WTC11 (cell line): Measurements from ENCODE around the gene TIGD1.

Experiments
- ARID4B ChIP-seq: sonication (generic); formaldehyde crosslinking; IDR thresholded peaks from 2 replicates; pipeline ENCODE4 v1.8.0; 2023; ENCODE audit warnings: missing genetic modification reagents, mild to moderate bottlenecking, borderline replicate concordance
- ATF1 ChIP-seq: sonication (generic); formaldehyde crosslinking; IDR thresholded peaks from 2 replicates; pipeline ENCODE4 v1.8.1; 2023; ENCODE audit warnings: mild to moderate bottlenecking, moderate library complexity, missing genetic modification reagents
- CBFB ChIP-seq: sonication (generic); formaldehyde crosslinking; IDR thresholded peaks from 2 replicates; pipeline ENCODE4 v1.8.1; 2022; ENCODE audit warnings: mild to moderate bottlenecking, low read depth, missing genetic modification reagents
- CREB1 ChIP-seq: sonication (generic); formaldehyde crosslinking; IDR thresholded peaks from 2 replicates; pipeline ENCODE4 v1.8.0; 2023; ENCODE audit warnings: mild to moderate bottlenecking, missing genetic modification reagents
- CREM ChIP-seq: sonication (generic); formaldehyde crosslinking; IDR thresholded peaks from 2 replicates; pipeline ENCODE4 v1.8.1; 2022; ENCODE audit warnings: mild to moderate bottlenecking, missing genetic modification reagents, moderate library complexity
- MYBL2 ChIP-seq: sonication (generic); formaldehyde crosslinking; IDR thresholded peaks from 2 replicates; pipeline ENCODE4 v1.8.1; 2023; ENCODE audit warnings: mild to moderate bottlenecking, moderate library complexity, missing genetic modification reagents
- RELA ChIP-seq: sonication (generic); formaldehyde crosslinking; IDR thresholded peaks from 2 replicates; pipeline ENCODE4 v1.8.1; 2022; ENCODE audit warnings: missing genetic modification reagents, mild to moderate bottlenecking, borderline replicate concordance
- SMAD3 ChIP-seq: sonication (generic); formaldehyde crosslinking; IDR thresholded peaks from 2 replicates; pipeline ENCODE4 v1.8.0; 2022; ENCODE audit warnings: missing genetic modification reagents, mild to moderate bottlenecking, borderline replicate concordance
- TEAD4 ChIP-seq: sonication (generic); formaldehyde crosslinking; IDR thresholded peaks from 2 replicates; pipeline ENCODE4 v1.8.0; 2022; ENCODE audit warnings: mild to moderate bottlenecking, missing genetic modification reagents
- USF2 ChIP-seq: sonication (generic); formaldehyde crosslinking; IDR thresholded peaks from 2 replicates; pipeline ENCODE4 v1.8.1; 2023; ENCODE audit warnings: mild to moderate bottlenecking, missing genetic modification reagents, moderate library complexity
- ZNF138 ChIP-seq: sonication (generic); formaldehyde crosslinking; conservative IDR thresholded peaks from 2 replicates; pipeline ENCODE4 v1.8.1; 2022; ENCODE audit warnings: mild to moderate bottlenecking, moderate library complexity, missing genetic modification reagents
- ZSCAN18 ChIP-seq: fragments of 250-450 bp; sonication (Bioruptor Pico); IDR thresholded peaks from 2 replicates; pipeline ENCODE4 v2.1.2; 2022; ENCODE audit warnings: mild to moderate bottlenecking, moderate library complexity
- TF ChIP-seq, protein P1 (sequence below): fragments of 200-600 bp; IDR thresholded peaks from 2 replicates; pipeline ENCODE4 v1.8.0; 2022; ENCODE audit warnings: antibody characterized with exemption
- TF ChIP-seq, protein P2 (sequence below): sonication (generic); formaldehyde crosslinking; IDR thresholded peaks from 2 replicates; pipeline ENCODE4 v1.8.0; 2022; ENCODE audit warnings: missing genetic modification reagents

GRCh38 chr2:232502511-232502910 lies 47.8 kb downstream of the TIGD1 start:
- TF ChIP-seq CBFB, result no peak
- TF ChIP-seq, protein P1, sequence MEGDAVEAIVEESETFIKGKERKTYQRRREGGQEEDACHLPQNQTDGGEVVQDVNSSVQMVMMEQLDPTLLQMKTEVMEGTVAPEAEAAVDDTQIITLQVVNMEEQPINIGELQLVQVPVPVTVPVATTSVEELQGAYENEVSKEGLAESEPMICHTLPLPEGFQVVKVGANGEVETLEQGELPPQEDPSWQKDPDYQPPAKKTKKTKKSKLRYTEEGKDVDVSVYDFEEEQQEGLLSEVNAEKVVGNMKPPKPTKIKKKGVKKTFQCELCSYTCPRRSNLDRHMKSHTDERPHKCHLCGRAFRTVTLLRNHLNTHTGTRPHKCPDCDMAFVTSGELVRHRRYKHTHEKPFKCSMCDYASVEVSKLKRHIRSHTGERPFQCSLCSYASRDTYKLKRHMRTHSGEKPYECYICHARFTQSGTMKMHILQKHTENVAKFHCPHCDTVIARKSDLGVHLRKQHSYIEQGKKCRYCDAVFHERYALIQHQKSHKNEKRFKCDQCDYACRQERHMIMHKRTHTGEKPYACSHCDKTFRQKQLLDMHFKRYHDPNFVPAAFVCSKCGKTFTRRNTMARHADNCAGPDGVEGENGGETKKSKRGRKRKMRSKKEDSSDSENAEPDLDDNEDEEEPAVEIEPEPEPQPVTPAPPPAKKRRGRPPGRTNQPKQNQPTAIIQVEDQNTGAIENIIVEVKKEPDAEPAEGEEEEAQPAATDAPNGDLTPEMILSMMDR, result no peak
- no peak for TF ChIP-seq USF2 (CRISPR knock-in tag)
- TF ChIP-seq ATF1 (CRISPR knock-in tag), result no peak
- no peak for TF ChIP-seq CREB1 (CRISPR knock-in tag)
- no peak for TF ChIP-seq SMAD3 (CRISPR knock-in tag)
- no peak for TF ChIP-seq MYBL2 (CRISPR knock-in tag)
- TF ChIP-seq ZSCAN18 (CRISPR knock-in tag), result no peak
- TF ChIP-seq ARID4B, result no peak
- TF ChIP-seq TEAD4 (CRISPR knock-in tag), result no peak
- no peak for TF ChIP-seq RELA
- no peak for TF ChIP-seq CREM
- TF ChIP-seq, protein P2, sequence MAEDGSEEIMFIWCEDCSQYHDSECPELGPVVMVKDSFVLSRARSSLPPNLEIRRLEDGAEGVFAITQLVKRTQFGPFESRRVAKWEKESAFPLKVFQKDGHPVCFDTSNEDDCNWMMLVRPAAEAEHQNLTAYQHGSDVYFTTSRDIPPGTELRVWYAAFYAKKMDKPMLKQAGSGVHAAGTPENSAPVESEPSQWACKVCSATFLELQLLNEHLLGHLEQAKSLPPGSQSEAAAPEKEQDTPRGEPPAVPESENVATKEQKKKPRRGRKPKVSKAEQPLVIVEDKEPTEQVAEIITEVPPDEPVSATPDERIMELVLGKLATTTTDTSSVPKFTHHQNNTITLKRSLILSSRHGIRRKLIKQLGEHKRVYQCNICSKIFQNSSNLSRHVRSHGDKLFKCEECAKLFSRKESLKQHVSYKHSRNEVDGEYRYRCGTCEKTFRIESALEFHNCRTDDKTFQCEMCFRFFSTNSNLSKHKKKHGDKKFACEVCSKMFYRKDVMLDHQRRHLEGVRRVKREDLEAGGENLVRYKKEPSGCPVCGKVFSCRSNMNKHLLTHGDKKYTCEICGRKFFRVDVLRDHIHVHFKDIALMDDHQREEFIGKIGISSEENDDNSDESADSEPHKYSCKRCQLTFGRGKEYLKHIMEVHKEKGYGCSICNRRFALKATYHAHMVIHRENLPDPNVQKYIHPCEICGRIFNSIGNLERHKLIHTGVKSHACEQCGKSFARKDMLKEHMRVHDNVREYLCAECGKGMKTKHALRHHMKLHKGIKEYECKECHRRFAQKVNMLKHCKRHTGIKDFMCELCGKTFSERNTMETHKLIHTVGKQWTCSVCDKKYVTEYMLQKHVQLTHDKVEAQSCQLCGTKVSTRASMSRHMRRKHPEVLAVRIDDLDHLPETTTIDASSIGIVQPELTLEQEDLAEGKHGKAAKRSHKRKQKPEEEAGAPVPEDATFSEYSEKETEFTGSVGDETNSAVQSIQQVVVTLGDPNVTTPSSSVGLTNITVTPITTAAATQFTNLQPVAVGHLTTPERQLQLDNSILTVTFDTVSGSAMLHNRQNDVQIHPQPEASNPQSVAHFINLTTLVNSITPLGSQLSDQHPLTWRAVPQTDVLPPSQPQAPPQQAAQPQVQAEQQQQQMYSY (CRISPR knock-in tag), result no peak
- no peak for TF ChIP-seq ZNF138 (CRISPR knock-in tag)
